SK-N-MC (cell line): ENCODE data around the gene TMEM213.

ENCODE experiments used
- EZH2 ChIP-seq: fragments of 200-600 bp; sonication (generic); IDR thresholded peaks from one replicate; pipeline ENCODE4 v1.6.1; 2017; ENCODE audit warnings: antibody characterized with exemption
- FOXP2 ChIP-seq: optimal IDR thresholded peaks from 2 replicates; pipeline ENCODE3; 2011; ENCODE audit warnings: mild to moderate bottlenecking, moderate library complexity; ENCODE audit not compliant: insufficient read depth; ENCODE audit errors: extremely low read length, control extremely low read depth
- POLR2AphosphoS5 ChIP-seq: IDR thresholded peaks from 2 replicates; pipeline ENCODE4 v1.6.1; 2012; ENCODE audit warnings: mild to moderate bottlenecking, low read depth, low read length, borderline replicate concordance

DNA sequence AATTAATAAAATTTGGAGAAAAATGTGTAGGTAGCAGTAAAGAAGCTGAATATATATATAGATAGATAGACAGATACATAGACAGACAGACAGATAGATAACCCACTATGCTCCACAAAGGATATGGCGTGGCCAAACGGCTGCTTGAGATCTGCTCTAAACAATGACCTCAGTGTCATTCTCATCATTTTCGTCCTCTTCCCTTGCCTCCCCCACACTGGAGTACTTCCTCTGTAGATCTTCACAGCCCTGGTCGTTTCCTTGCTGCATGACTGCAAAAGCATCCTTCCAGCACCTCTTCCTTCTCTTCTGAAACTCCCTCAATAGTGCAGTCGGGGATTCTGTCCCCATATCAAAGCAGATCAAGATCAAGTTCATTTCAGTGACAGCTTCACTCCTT lies 35.8 kb downstream of the TMEM213 start:
- TF ChIP-seq EZH2 (no peak), POLR2AphosphoS5 (no peak), FOXP2 (no peak)
